Mesenchymal stem cell (in vitro differentiated cells and primary cell): ENCODE results near the gene ARHGAP24.
A peak's percentile ranks its signal among the peaks of the same experiment; 100 is the strongest.

Experiments
- DNase-seq: peaks from one replicate; pipeline ENCODE4 v3.0.0-alpha.2; 2013
- H2AFZ ChIP-seq: one replicate; pipeline ENCODE4 v1.6.1; 2013; ENCODE audit warnings: low read depth, mild to moderate bottlenecking, control low read depth, inconsistent platforms, low read length, moderate library complexity
- H2AK5ac ChIP-seq: 2 replicates; pipeline ENCODE4 v1.6.1; 2013; ENCODE audit warnings: low read length, moderate library complexity, mild to moderate bottlenecking, inconsistent platforms; ENCODE audit not compliant: severe bottlenecking
- H2BK120ac ChIP-seq: one replicate; pipeline ENCODE4 v1.6.1; 2013; ENCODE audit warnings: low read depth, mild to moderate bottlenecking, inconsistent platforms, low read length, moderate library complexity
- H2BK12ac ChIP-seq, 2 experiments: one replicate each; pipeline ENCODE4 v1.6.1; 2013; ENCODE audit warnings: inconsistent platforms in 2 of 2, low read length in 2 of 2, mild to moderate bottlenecking in 2 of 2, moderate library complexity in 2 of 2, control low read depth in 1 of 2
- H2BK15ac ChIP-seq: one replicate; pipeline ENCODE4 v1.6.1; 2013; ENCODE audit warnings: mild to moderate bottlenecking, low read depth, inconsistent platforms; ENCODE audit not compliant: poor library complexity, severe bottlenecking
- H2BK5ac ChIP-seq: 2 replicates; pipeline ENCODE4 v1.6.1; 2013; ENCODE audit warnings: low read depth, mild to moderate bottlenecking, low read length, control low read depth, inconsistent platforms; ENCODE audit not compliant: poor library complexity, severe bottlenecking
- H3K14ac ChIP-seq, 2 experiments: one replicate each; pipeline ENCODE4 v1.6.1; 2013; ENCODE audit warnings: inconsistent platforms in 2 of 2, low read length in 2 of 2, control low read depth in 1 of 2, mild to moderate bottlenecking in 1 of 2, moderate library complexity in 1 of 2
- H3K18ac ChIP-seq, 2 experiments: one replicate each; pipeline ENCODE4 v1.6.1; 2013; ENCODE audit warnings: inconsistent platforms in 2 of 2, low read length in 2 of 2, control low read depth in 1 of 2, low read depth in 1 of 2, mild to moderate bottlenecking in 1 of 2
- H3K23ac ChIP-seq, 2 experiments: one replicate each; pipeline ENCODE4 v1.6.1; 2013; ENCODE audit warnings: inconsistent platforms in 2 of 2, low read length in 2 of 2, mild to moderate bottlenecking in 2 of 2, moderate library complexity in 2 of 2, control low read depth in 1 of 2
- H3K27ac ChIP-seq: 2 replicates; pipeline ENCODE4 v1.5.1; 2013; ENCODE audit warnings: mild to moderate bottlenecking, moderate library complexity, low read length, control low read depth, inconsistent platforms; ENCODE audit not compliant: poor library complexity, severe bottlenecking
- H3K27me3 ChIP-seq, 2 experiments: 2 replicates each; pipeline versions ENCODE4 v1.6.1 to v1.7.0; 2013; ENCODE audit warnings: low read length in 2 of 2, mild to moderate bottlenecking in 2 of 2, moderate library complexity in 2 of 2, control low read depth in 1 of 2, inconsistent platforms in 1 of 2; ENCODE audit not compliant: control insufficient read depth in 1 of 2, insufficient read depth in 1 of 2
- H3K36me3 ChIP-seq, 2 experiments: 2 replicates each; pipeline versions ENCODE4 v1.6.1 to v1.7.0; 2013; ENCODE audit warnings: low read length in 2 of 2, control low read depth in 1 of 2, inconsistent platforms in 1 of 2, low read depth in 1 of 2, mild to moderate bottlenecking in 1 of 2; ENCODE audit not compliant: insufficient read depth in 2 of 2, control insufficient read depth in 1 of 2
- H3K4ac ChIP-seq, 2 experiments: one replicate each; pipeline ENCODE4 v1.6.1; 2013; ENCODE audit warnings: inconsistent platforms in 2 of 2, low read length in 2 of 2, mild to moderate bottlenecking in 2 of 2, moderate library complexity in 2 of 2, control low read depth in 1 of 2, low read depth in 1 of 2
- H3K4me1 ChIP-seq: 2 replicates; pipeline ENCODE4 v1.6.1; 2013; ENCODE audit warnings: low read depth, low read length, control low read depth; ENCODE audit not compliant: control insufficient read depth, insufficient read depth
- H3K4me2 ChIP-seq: 2 replicates; pipeline ENCODE4 v1.6.1; 2013; ENCODE audit warnings: low read length, mild to moderate bottlenecking, inconsistent platforms; ENCODE audit not compliant: poor library complexity, severe bottlenecking
- H3K4me3 ChIP-seq, 2 experiments: 2 replicates each; pipeline versions ENCODE4 v1.5.1 to v1.7.0; 2013; ENCODE audit warnings: low read length in 2 of 2, mild to moderate bottlenecking in 2 of 2, control low read depth in 1 of 2, low read depth in 1 of 2; ENCODE audit not compliant: insufficient read depth in 1 of 2
- H3K79me1 ChIP-seq: replicated peaks from 2 replicates; pipeline ENCODE4 v1.6.1; 2013; ENCODE audit warnings: mild to moderate bottlenecking, control low read depth, low read length, inconsistent platforms; ENCODE audit not compliant: poor library complexity, severe bottlenecking
- H3K9ac ChIP-seq: 2 replicates; pipeline ENCODE4 v1.7.0; 2013; ENCODE audit warnings: mild to moderate bottlenecking, low read length, moderate library complexity
- H3K9me3 ChIP-seq: 2 replicates; pipeline ENCODE4 v1.7.0; 2013; ENCODE audit warnings: mild to moderate bottlenecking, low read length; ENCODE audit not compliant: control insufficient read depth
- H4K8ac ChIP-seq: one replicate; pipeline ENCODE4 v1.6.1; 2013; ENCODE audit warnings: inconsistent platforms, mild to moderate bottlenecking, low read length, moderate library complexity
- H4K91ac ChIP-seq: one replicate; pipeline ENCODE4 v1.6.1; 2013; ENCODE audit warnings: mild to moderate bottlenecking, low read length, inconsistent platforms
- WGBS: methylation state at CpG from one replicate; pipeline ENCODE4 v1.1.7; 2013; ENCODE audit warnings: mixed read lengths; 5-methylcytosine and 5-hydroxymethylcytosine counted together

ARHGAP24 gene

GRCh38 chr4:85650908-85651307, 176.0 kb downstream of the ARHGAP24 start:
- H3K18ac ChIP-seq, result no peak overlapping the region
- H2AK5ac ChIP-seq, result no peak overlapping the region
- H3K27ac ChIP-seq, result no peak overlapping the region
- no peak overlapping the region for H3K4me3 ChIP-seq
- no peak overlapping the region for H3K9ac ChIP-seq
- no peaks in the 10 kb centered on the region for H3K4me1 ChIP-seq
- no peak overlapping the region for H2BK15ac ChIP-seq
- no peak overlapping the region for H2BK12ac ChIP-seq
- H3K4ac ChIP-seq, result no peak overlapping the region
- H3K36me3 ChIP-seq, result no peaks in the 10 kb centered on the region
- WGBS, result 83% methylated on average over 4 of the region's 4 CpGs
- H3K23ac ChIP-seq, result no peak overlapping the region
- H4K8ac ChIP-seq, result no peak overlapping the region
- no peak overlapping the region for H4K91ac ChIP-seq
- DNase-seq, result no peak
- no peaks in the 10 kb centered on the region for H3K9me3 ChIP-seq
- H3K4me2 ChIP-seq, result no peak overlapping the region
- H3K79me1 ChIP-seq, result no peaks in the 10 kb centered on the region
- no peak overlapping the region for H2BK120ac ChIP-seq
- no peaks in the 10 kb centered on the region for H3K27me3 ChIP-seq
- no peak overlapping the region for H2AFZ ChIP-seq
- H3K14ac ChIP-seq, result no peak overlapping the region
- H2BK5ac ChIP-seq, result no peak overlapping the region

- H3K4ac ChIP-seq, result no peak overlapping the region
- no peak overlapping the region for H2BK120ac ChIP-seq
- H2BK5ac ChIP-seq, result no peak overlapping the region
- H3K9ac ChIP-seq, result peak overlapping the region; percentile 49
- H3K27ac ChIP-seq, result no peak overlapping the region
- H3K79me1 ChIP-seq, result no peaks in the 10 kb centered on the region
- no peak overlapping the region for H4K91ac ChIP-seq
- H3K4me2 ChIP-seq, result no peak overlapping the region
- H3K14ac ChIP-seq, result no peak overlapping the region
- H3K36me3 ChIP-seq, result no peaks in the 10 kb centered on the region
- H4K8ac ChIP-seq, result no peak overlapping the region
- H2BK12ac ChIP-seq, result no peak overlapping the region
- WGBS, result 100% methylated on average over 1 of the region's 2 CpGs
- H2BK15ac ChIP-seq, result no peak overlapping the region
- no peak overlapping the region for H2AFZ ChIP-seq
- H3K27me3 ChIP-seq, result no peaks in the 10 kb centered on the region
- no peaks in the 10 kb centered on the region for H3K4me1 ChIP-seq
- H3K9me3 ChIP-seq, result no peaks in the 10 kb centered on the region
- no peak overlapping the region for H2AK5ac ChIP-seq
- no peak overlapping the region for H3K23ac ChIP-seq
- H3K18ac ChIP-seq, result no peak overlapping the region
- H3K4me3 ChIP-seq, result no peak overlapping the region
- no peak for DNase-seq
Observed at GRCh38 chr4:85656759-85657505, 182.0 kb downstream of the ARHGAP24 start.

- H2AK5ac ChIP-seq, result no peak overlapping the region
- no peak overlapping the region for H2BK15ac ChIP-seq
- no peak overlapping the region for H4K8ac ChIP-seq
- no peak overlapping the region for H3K4me3 ChIP-seq
- no peaks in the 10 kb centered on the region for H3K27me3 ChIP-seq
- H2BK5ac ChIP-seq, result no peak overlapping the region
- no peaks in the 10 kb centered on the region for H3K79me1 ChIP-seq
- no peak overlapping the region for H2AFZ ChIP-seq
- no peak overlapping the region for H3K23ac ChIP-seq
- H3K18ac ChIP-seq, result no peak overlapping the region
- no peak for DNase-seq
- H3K9ac ChIP-seq, result peak overlapping the region; percentile 66
- WGBS, result 69% methylated on average over 5 of the region's 6 CpGs
- H3K4me1 ChIP-seq, result no peaks in the 10 kb centered on the region
- no peak overlapping the region for H3K27ac ChIP-seq
- H3K9me3 ChIP-seq, result no peaks in the 10 kb centered on the region
- no peaks in the 10 kb centered on the region for H3K36me3 ChIP-seq
- no peak overlapping the region for H4K91ac ChIP-seq
- H3K4ac ChIP-seq, result no peak overlapping the region
- no peak overlapping the region for H3K14ac ChIP-seq
- no peak overlapping the region for H2BK12ac ChIP-seq
- H2BK120ac ChIP-seq, result no peak overlapping the region
- peak overlapping the region; percentile 3 for H3K4me2 ChIP-seq
Observed at GRCh38 chr4:85658766-85659439, 184.0 kb downstream of the ARHGAP24 start.

- H2AK5ac ChIP-seq, result no peak overlapping the region
- H3K4me1 ChIP-seq, result no peaks in the 10 kb centered on the region
- no peak overlapping the region for H3K18ac ChIP-seq
- no peaks in the 10 kb centered on the region for H3K9me3 ChIP-seq
- 93% methylated on average over 2 of the region's 3 CpGs for WGBS
- no peak overlapping the region for H2BK5ac ChIP-seq
- no peak overlapping the region for H3K23ac ChIP-seq
- peak overlapping the region; percentile 66 for H3K9ac ChIP-seq
- H4K8ac ChIP-seq, result no peak overlapping the region
- H3K79me1 ChIP-seq, result no peaks in the 10 kb centered on the region
- no peak overlapping the region for H3K4me2 ChIP-seq
- H2BK120ac ChIP-seq, result no peak overlapping the region
- no peaks in the 10 kb centered on the region for H3K36me3 ChIP-seq
- no peak overlapping the region for H2BK12ac ChIP-seq
- no peak overlapping the region for H3K4me3 ChIP-seq
- no peak overlapping the region for H4K91ac ChIP-seq
- no peak overlapping the region for H3K27ac ChIP-seq
- H3K4ac ChIP-seq, result no peak overlapping the region
- H2AFZ ChIP-seq, result no peak overlapping the region
- no peak overlapping the region for H2BK15ac ChIP-seq
- no peak overlapping the region for H3K14ac ChIP-seq
- no peaks in the 10 kb centered on the region for H3K27me3 ChIP-seq
- DNase-seq, result no peak
Observed at GRCh38 chr4:85659610-85660218, 184.8 kb downstream of the ARHGAP24 start.
